HUDEP-2 (cell line): ENCODE data around the gene ZNF735.
"Not testable (repeated sequence)": the region's sequence is repeated elsewhere in the genome, so short reads cannot be mapped to it uniquely, and the experiment has no call there.

Experiments used
- DNase-seq, 76 experiments: peaks; one replicate each; lab custom pipeline; 2025; ENCODE audit not compliant: unreplicated experiment in 76 of 76; lab: John Stamatoyannopoulos, UW

The ZNF735 gene

GRCh38 chr7:64206903-64207302 lies at the start of gene ZNF735:
TSS of gene ZNF735 (plus strand) at chr7:64207203. CDS start at chr7:64207203, 0 bp downstream.
- no peak for DNase-seq

GRCh38 chr7:64170974-64171373 lies 36.0 kb upstream of the ZNF735 start:
- not testable (repeated sequence) for DNase-seq

- DNase-seq, result no peak
These were observed 32.7 kb upstream of the ZNF735 start for GRCh38 chr7:64174328-64174727.

GRCh38 chr7:64174941-64175340 lies 32.1 kb upstream of the ZNF735 start:
- no peak for DNase-seq

GRCh38 chr7:64180989-64181388 lies 26.0 kb upstream of the ZNF735 start:
- DNase-seq, result peak in 1 of 76 experiments; percentile 0

- DNase-seq, result no peak
These were observed 25.4 kb upstream of the ZNF735 start for GRCh38 chr7:64181586-64181985.

- DNase-seq, result no peak
These were observed 24.8 kb upstream of the ZNF735 start for GRCh38 chr7:64182036-64182790.

DNA sequence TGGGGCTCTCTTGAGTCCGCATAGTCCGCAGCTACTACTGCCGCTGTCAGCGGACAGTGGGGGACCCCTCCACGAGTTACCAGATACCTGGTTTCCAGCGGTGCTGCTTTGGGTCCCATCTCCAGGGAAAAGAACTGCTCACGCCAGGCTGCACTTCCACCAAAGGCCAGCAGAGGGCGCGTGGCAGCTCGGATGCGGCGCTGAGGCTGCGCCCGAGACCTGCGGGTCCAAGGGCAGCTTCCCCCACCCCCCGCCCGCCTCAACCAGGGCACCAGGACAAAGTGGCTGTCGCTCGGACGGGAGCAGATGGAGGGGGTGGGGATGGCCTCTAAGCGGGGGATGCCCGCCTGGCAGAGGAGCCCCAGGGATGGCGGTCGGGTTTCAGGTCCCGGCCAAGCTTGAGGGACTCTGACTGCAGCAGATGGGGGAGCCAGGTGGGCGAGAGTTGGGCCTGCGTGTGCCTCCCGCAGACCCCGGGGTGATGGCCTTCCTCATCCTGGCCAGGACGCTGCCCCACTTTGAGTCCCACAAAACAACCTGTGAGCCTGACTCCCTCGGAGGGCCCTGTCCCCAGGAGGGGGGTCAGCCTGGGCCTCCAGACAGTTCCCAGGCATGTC lies 23.8 kb upstream of the ZNF735 start:
- peak in 2 of 76 experiments; percentile 0 for DNase-seq

DNA sequence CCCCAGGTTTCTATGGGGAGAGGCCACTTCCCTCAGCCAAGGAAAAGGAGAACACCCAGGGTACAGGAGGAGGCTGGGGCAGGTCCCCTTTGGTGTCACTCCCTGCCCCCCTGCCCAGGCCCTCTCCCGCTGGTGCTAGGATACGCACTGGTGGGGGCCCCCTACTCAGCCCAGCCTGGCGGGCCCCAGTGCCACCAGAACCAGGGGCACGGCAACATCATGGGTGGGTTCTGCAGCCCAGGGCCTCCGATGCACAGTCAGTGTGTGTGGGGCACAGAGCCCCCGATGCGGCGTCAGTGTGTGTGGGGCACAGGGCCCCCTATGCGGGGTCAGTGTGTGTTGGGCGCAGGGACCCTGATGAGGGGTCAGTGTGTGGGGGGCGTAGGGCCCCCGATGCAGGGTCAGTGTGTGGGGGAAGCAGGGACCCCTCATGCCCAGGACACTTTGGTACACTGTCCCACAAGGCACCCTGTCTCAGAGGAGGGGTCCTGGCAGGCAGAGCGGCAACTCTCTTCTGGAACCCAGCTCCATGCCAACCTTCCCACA lies 23.1 kb upstream of the ZNF735 start:
- no peak for DNase-seq

DNA sequence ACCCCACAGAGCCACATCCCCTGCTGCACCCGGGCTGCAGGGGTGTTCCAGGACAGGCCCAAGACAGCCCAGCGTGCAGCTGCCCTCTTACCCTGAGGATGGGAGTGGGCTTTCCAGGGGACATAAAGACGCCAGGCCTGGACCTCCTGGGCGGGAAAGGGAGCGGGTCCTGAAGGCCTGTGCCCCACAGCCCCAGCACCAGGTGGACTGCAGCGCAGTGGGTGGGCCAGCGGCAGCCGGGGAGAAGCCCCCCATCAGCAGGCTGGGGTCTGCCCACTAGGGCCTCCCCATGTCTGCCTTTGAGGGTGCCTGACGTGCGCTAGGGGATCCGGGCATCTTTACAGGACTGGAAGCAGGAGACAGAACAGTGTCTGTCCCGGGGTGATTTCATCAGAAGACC lies 22.6 kb upstream of the ZNF735 start:
- no peak for DNase-seq

DNA sequence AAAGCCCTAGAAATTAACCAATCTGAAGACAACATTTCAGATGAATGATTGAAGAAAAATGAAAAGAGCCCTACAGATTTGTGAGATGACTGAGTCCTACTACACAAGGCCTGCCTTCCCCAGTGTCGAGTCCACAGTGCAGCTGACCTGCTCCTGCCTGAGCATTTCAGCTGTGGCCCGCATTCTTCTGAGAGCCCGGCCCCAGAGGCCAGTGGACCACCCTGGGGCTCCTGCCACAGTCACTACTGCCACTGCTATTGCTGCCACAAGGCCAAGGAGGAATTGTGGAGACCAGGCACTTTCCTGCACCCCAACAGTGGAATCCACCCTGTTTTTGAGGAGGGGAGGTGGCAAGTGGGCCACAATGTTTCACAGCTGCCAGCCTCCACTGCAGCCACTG lies 19.6 kb upstream of the ZNF735 start:
- DNase-seq, result no peak

- no peak for DNase-seq
These were observed 14.8 kb upstream of the ZNF735 start for GRCh38 chr7:64192148-64192704.

GRCh38 chr7:64192775-64193174 lies 14.2 kb upstream of the ZNF735 start:
- DNase-seq, result no peak

DNA sequence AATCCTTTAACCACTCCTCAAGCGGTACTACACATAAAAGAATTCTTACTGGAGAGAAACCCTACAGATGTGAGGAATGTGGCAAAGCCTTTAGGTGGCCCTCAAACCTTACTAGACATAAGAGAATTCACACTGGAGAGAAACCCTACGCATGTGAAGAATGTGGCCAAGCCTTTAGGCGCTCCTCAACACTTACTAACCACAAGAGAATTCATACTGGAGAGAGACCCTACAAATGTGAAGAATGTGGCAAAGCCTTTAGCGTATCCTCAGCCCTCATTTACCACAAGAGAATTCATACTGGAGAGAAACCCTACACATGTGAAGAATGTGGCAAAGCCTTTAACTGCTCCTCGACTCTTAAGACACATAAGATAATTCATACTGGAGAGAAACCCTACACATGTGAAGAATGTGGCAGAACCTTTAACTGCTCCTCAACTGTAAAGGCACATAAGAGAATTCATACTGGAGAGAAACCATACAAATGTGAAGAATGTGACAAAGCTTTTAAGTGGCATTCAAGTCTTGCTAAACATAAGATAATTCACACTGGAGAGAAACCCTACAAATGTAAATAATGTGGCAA lies 12.8 kb downstream of the ZNF735 start:
- DNase-seq, result not testable (repeated sequence)

GRCh38 chr7:64223366-64223765 lies 16.4 kb downstream of the ZNF735 start:
- no peak for DNase-seq

DNA sequence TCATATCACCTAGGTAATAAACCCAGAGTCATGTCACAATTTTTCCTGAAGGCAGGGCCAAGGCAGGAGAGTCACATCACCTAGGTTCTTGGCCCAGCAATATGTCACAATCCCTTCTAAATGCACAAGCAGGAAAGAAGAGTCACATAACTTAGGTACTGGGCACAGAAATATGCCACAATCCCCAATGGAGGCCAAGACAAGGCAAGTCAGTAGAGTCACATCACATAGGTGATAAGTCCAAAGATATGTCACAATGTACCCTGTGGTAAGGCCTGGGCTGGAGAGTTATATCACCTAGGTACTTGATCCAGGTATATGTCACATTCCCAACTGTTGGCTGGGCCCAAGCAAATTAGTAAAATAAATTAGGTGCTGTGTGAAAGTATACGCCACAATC lies 21.2 kb downstream of the ZNF735 start, which contains the start of gene ZNF679:
TSS of gene ZNF679 (plus strand) at position 301 of the 400 bp plus-strand sequence. CDS start 20,644 bp downstream, outside the sequence.
- DNase-seq, result not testable (repeated sequence)

DNA sequence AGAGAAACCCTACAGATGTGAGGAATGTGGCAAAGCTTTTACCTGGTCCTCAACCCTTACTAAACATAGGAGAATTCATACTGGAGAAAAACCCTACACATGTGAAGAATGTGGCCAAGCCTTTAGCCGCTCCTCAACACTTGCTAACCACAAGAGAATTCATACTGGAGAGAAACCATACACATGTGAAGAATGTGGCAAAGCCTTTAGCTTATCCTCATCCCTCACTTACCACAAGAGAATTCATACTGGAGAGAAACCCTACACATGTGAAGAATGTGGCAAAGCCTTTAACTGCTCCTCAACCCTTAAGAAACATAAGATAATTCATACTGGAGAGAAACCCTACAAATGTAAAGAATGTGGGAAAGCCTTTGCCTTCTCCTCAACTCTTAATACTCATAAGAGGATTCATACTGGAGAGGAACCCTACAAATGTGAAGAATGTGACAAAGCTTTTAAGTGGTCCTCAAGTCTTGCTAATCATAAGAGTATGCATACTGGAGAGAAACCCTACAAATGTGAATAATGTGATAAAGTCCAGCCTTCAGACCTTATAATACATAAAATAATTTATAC lies 59.4 kb downstream of the ZNF735 start:
- no peak for DNase-seq
